ENCODE measurements around the gene INS. TPM values are rescaled to one million over a fixed set of nuclear protein-coding genes. Genes with fewer than 3 reads are reported as not detected.
A peak's percentile ranks its signal among the peaks of the same experiment; 100 is the strongest.

The INS gene
- total RNA-seq, 4 donors from 2014 or later = not detected

GRCh38 chr11:2169005-2169378 is 8.0 kb upstream of the INS start:
- no peak for ATAC-seq
- no CpG with 5 or more reads among the region's 10 CpGs for WGBS, 2 donors (ENCODE audit: low coverage in 1 of 2)

GRCh38 chr11:2168286-2169004 is 7.4 kb upstream of the INS start:
- Histone ChIP-seq H3K9me3 (no peaks in the 10 kb centered on the region), H3K4me1 (peaks cover 0 to 10% (median 7%) of the 10 kb centered on the region in 3 donors), H3K36me3 (no peaks in the 10 kb centered on the region), H3K27me3 (peaks cover 84% of the 10 kb centered on the region), H3K27ac (no peak overlapping the region), H3K4me3 (no peak overlapping the region)
- TF ChIP-seq POLR2A (IDR thresholded peaks at IDR 0.05) (no peak), EP300 (IDR thresholded peaks at IDR 0.05) (no peak), CTCF (IDR thresholded peaks at IDR 0.05) (no peak), POLR2AphosphoS5 (IDR thresholded peaks at IDR 0.05) (no peak)
- ATAC-seq = no peak
- 46 to 60% methylated on average over 4 of the region's 33 CpGs for WGBS, 2 donors (ENCODE audit: low coverage in 1 of 2)

More at GRCh38 chr11:2169005-2169378, 8.0 kb upstream of the INS start:
- Histone ChIP-seq H3K36me3 (no peaks in the 10 kb centered on the region), H3K27ac (no peak overlapping the region), H3K4me1 (peaks cover 0 to 10% (median 7%) of the 10 kb centered on the region in 3 donors), H3K27me3 (peaks cover 84% of the 10 kb centered on the region), H3K4me3 (no peak overlapping the region), H3K9me3 (no peaks in the 10 kb centered on the region)
- TF ChIP-seq POLR2A (IDR thresholded peaks at IDR 0.05) (no peak), CTCF (IDR thresholded peaks at IDR 0.05) (no peak), EP300 (IDR thresholded peaks at IDR 0.05) (no peak), POLR2AphosphoS5 (IDR thresholded peaks at IDR 0.05) (no peak)

GRCh38 chr11:2167141-2168045 is 6.4 kb upstream of the INS start:
- WGBS, 2 donors (ENCODE audit: low coverage in 1 of 2) = no CpG with 5 or more reads among the region's 31 CpGs
- peaks cover 0 to 10% (median 7%) of the 10 kb centered on the region in 3 donors for H3K4me1 ChIP-seq
- TF ChIP-seq CTCF (IDR thresholded peaks at IDR 0.05) (no peak), POLR2A (IDR thresholded peaks at IDR 0.05) (no peak), EP300 (IDR thresholded peaks at IDR 0.05) (no peak), POLR2AphosphoS5 (IDR thresholded peaks at IDR 0.05) (no peak)

GRCh38 chr11:2166091-2166851 is 5.3 kb upstream of the INS start:
- TF ChIP-seq POLR2A (IDR thresholded peaks at IDR 0.05) = no peak
- TF ChIP-seq CTCF (IDR thresholded peaks at IDR 0.05) = peak in 3 of 4 experiments; percentile 17 to 67 (median 41)
- no peak for ATAC-seq
- Histone ChIP-seq H3K4me3 (peak overlapping the region in 1 of 2 donors; percentile 32), H3K27ac (no peak overlapping the region), H3K27me3 (peaks cover 92% of the 10 kb centered on the region), H3K36me3 (no peaks in the 10 kb centered on the region), H3K9me3 (no peaks in the 10 kb centered on the region), H3K4me1 (peaks cover 0 to 10% (median 7%) of the 10 kb centered on the region in 3 donors)
- WGBS, 2 donors (ENCODE audit: low coverage in 1 of 2) = no CpG with 5 or more reads among the region's 70 CpGs

More at GRCh38 chr11:2167141-2168045, 6.4 kb upstream of the INS start:
- no peak overlapping the region for H3K4me3 ChIP-seq
- H3K27me3 ChIP-seq = peaks cover 92% of the 10 kb centered on the region
- H3K9me3 ChIP-seq = no peaks in the 10 kb centered on the region
- ATAC-seq = no peak
- H3K27ac ChIP-seq = no peak overlapping the region
- H3K36me3 ChIP-seq = no peaks in the 10 kb centered on the region
